HG03108 (cell line): ENCODE measurements around the gene ZNF580.

ENCODE experiments used
- ATAC-seq: cut with Tn5 transposase; IDR thresholded peaks from one replicate; pipeline ENCODE4 v1.9.1; 2021; ENCODE audit warnings: moderate library complexity; ENCODE audit not compliant: unreplicated experiment

Gene ZNF580

DNA sequence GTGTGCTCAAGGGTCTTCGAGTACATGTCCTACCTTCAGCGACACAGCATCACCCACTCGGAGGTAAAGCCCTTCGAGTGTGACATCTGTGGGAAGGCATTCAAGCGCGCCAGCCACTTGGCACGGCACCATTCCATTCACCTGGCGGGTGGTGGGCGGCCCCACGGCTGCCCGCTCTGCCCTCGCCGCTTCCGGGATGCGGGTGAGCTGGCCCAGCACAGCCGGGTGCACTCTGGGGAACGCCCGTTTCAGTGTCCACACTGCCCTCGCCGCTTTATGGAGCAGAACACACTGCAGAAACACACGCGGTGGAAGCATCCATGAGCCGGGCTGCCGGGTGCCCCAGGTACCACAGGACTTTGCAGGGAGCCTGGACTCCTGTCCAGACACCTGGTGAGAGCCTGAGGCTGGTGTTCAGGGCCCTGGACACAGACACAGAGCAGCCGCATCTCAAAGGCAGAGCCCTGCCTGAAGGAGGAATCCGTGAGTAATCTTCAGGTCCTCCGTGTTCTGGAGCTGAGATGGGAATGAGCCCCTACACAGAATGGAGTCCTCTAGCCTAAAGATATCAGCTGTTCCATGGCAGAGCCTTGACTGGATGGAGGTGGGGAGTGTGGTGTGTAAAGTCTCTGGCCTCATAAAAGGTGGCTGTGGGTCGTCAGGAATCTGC lies 4.2 kb downstream of the ZNF580 start:
- no peak for ATAC-seq

DNA sequence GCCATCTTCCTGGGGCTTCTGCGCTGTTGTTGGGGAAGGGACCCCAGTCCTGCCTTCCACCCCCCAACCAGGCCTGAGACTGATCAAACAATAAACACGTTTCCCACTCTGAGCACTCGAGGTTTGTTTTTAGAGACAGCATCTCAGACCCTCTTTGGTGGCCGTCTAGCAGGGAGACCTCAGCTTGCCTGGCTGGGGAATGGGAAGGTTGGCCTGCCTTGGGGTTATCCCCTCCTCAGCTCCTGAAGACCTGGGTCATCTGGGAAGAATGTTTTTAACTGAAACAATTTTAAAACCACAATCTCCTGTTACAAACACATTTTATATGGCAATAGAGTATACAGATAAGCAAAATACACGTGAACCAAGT lies 4.7 kb downstream of the ZNF580 start:
- no peak for ATAC-seq

DNA sequence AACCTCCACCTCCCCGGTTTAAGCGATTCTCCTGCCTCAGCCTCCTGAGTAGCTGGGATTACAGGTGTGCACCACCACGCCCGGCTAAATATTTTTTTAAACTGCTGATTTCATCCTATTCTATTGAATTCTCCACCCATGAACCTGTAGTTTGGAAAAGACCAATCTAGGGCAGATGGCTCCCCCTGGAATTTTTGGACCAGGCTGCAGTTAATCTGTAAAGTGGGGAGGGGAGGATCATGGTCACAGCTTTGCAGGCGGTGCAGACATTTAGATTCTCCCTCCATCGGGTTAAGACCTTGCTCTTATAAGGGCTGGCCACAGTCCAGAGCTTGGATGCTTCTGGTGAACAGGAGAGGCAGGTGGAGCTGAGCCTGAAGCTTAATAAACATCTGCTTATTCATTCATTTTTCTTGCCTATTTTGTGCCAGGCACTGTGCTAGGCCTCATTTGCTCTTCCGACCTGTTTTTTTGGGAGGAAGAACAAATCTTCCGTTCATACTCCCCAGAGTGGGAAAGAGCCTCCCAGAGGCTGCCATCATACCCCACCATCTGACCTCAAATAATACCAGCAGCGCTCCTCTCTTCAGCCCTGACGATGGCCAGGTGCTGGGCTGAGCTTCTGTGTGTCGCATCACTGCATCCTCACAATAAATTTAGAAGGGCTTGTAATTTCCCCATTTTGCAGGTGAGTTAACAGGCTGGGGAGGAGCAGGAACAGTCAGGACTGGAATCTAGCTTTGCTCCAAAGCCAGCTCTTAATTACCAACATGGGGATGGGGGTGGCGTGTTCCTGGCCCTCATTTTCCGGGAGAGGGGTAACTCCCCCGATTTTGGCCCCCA lies 6.3 kb downstream of the ZNF580 start:
- no peak for ATAC-seq

DNA sequence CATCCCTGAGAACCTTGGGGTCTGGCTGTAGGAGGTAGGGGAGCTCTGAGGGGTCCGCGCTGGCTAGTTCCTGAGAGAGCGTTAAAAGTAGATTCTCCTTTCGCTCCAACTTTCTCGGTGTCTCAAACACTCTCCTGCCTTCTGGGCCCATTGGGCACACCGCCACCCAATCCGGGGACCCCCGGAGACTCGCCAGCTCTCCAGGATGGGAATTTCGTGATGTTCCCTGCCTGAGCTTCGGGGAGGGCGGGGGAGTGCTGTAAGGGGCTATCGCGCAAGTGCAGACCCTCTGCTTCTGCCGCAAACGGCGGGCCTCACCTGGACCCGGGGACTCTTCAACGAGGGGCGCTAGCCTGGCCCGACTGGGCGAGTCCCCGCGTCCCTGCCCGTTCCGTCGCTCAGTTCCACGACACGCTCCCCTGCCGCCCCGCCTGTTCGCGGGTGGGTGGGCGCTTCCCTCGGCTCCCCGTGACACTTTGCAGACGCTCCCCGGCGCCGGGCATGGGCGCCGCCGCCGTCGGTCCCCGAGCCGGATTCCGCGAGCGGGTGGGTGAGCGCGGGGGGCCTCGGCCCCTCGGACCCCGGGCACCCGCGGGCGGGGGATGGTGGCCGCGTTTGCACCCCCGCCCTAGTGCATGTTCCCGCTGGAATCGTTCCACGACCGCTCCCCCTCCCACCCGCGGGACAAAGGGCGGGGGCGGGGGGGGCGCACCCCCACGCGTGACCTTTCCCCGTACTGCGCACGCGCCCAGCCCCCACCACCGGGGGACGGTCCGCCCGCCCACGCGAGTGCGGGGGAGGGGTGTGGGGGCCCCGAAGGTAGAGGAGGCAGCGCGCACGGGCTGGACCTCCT lies 7.2 kb downstream of the ZNF580 start, which contains the start of gene CCDC106:
CCDC106 (plus strand) TSS at position 481 of the 853 bp plus-strand sequence. CDS start 835 bp downstream, outside the sequence.
- ATAC-seq, result no peak

DNA sequence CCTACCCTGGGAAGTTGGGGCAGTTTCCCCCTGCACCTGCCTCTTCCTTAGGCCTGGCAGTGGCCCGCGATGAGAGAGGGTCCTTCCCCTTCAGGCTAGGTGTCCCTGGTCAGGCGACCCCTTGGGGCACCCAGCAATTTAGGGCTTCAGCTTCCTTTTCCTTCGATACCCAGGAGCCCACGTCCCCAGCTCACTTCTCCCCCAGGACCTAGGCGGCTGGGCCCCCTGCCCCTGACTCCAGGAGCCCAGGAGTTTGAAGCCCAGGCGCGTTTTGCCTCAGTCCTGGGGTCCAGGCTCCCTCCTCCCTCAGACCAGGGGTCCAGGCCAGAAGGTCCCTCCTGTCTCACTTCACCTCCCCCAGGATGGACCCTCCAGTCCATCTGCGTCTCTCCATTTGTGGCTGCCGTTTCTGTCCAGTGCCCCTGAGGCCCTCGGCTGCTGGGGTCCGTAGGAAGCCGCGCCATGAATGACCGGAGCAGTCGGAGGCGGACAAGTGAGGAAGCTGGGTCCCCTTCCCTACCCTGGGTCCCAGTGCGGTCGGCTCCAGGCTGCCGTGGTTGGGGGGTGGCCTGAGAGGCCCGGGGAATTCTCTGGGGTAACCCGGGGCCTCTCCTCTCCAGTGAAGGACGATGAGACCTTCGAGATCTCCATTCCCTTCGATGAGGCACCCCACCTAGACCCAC lies 7.9 kb downstream of the ZNF580 start:
- no peak for ATAC-seq

DNA sequence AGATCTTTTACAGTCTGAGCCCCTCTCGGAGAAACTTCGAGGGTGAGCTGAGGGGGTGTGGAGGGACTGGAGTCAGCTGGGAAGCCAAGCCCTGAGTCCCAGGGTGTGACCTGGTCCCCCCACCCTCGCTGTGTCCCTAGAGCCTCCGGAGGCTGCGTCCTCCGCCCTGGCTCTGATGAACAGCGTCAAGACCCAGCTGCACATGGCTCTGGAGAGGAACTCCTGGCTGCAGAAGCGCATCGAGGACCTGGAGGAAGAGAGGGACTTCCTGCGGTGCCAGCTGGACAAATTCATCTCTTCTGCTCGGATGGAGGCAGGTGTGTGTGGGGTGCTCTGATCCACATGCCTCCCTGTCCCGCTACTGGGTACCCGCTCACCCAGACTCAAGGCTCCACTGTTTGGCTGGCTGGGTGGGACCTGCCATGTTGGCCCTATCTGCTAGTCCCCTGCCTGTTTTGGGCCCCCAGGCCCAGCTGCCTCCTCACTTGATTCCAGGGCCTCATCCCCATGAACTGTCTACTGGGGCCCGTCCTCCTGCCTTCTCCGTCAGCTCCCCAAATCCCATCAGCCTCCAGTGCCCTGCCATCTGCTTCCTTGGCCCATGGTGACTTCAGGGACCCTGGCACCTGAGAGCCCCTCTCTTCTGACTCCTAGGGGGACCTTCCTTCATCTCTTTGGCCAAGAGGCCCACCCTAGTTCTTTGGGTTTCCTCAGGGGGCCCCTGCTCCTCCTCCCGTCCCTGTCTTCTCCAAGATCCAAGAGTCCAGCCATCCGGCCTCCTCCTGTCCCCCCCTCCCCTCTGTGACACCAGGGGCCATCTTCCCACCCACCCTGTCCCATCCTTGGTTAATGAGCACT lies 8.7 kb downstream of the ZNF580 start:
- no peak for ATAC-seq

DNA sequence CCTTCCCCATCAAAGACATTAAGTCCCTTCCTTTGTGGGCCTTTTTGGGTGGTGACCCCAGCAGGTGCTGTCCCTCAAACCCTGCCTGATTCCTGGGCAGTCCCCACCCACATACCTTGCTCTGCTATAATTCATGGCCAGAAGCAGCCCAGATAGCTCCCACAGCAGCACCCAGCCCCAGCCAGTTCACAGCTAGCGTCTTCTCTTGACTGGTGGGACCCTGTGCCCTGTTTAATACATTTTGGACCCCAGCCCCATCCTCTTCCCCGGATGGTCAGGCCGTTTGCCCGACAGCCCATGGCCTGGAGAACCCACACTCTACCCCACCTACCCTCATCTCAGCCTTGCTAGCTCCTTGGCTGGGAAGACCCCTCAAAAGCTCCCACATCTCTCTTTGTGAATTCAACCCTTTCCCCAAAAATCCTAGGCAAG lies 9.3 kb downstream of the ZNF580 start:
- no peak for ATAC-seq

DNA sequence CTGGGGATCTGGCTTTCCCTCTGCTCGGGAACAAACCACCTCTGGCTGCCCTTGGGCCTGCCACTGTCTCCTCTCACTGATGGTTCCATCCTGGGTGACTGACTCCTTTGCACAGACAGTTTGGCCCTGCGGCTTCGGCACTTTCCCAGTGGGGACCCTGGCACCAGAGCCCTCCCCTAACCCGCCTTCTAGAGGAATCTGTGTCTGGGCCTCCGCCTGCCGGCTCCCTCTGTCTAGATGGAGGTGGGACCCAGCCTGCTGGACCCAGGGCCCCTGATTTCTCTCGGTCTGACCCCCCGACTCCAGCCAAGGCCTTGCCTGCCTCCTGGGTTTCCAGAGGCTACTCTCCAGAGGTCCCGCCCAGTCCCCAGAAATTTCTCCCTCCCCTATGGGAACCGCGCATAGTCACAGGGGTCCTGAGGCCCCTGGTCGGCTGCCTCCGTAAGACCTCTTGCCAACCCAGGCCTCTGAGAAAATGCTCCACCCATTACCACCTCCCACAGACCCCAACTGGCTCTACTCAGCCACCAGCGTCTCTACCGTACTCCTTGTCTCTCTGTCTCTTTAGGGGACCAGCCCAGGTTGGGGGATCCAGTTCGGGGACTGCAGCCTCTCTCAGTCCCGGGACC lies 9.9 kb downstream of the ZNF580 start:
- ATAC-seq, result no peak

DNA sequence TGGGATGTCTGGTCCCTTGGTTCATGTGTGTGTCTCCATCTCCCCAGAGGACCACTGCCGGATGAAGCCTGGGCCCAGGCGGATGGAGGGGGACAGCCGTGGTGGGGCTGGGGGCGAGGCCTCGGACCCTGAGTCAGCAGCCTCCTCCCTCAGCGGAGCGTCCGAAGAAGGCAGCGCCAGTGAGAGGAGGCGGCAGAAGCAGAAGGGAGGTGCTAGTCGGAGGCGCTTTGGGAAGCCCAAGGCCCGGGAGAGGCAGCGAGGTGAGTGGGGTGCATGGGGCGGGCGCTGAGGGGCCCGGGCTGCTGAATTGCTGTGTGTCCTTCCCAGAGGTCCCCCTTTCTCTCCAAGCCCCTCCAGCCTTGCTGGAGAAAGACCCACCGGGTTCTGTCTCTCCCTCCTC lies 10.4 kb downstream of the ZNF580 start:
- no peak for ATAC-seq

DNA sequence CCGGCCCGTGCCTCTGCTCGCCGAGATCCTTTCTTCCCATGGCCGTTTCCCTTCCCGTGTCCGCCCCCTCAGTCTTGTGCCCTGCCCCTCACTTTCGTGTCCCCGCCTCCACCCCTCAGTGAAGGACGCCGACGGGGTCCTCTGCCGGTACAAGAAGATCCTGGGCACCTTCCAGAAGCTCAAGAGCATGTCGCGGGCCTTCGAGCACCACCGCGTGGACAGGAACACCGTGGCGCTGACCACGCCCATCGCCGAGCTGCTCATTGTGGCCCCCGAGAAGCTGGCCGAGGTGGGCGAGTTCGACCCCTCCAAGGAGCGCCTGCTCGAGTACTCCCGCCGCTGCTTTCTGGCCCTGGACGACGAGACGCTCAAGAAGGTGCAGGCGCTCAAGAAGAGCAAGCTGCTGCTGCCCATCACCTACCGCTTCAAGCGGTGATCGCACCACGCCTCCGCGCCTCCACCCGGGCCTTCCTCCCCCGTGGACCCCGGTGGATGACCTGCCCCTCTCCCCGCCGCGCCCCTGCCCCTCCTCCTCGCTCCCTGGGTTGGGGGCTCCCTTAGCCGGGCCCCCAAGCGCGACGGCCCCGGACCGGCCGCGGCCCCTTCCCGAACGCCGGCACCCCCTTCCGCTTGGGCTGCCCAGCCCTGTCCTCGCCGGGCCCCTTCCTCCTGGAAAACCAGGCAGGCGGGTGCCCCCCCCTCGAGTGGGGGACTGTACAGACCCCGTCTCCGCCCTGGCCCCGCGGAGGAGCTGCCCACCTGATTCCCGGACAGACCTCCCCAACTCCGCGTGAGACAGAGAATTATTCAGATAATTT lies 11.7 kb downstream of the ZNF580 start:
- no peak for ATAC-seq

DNA sequence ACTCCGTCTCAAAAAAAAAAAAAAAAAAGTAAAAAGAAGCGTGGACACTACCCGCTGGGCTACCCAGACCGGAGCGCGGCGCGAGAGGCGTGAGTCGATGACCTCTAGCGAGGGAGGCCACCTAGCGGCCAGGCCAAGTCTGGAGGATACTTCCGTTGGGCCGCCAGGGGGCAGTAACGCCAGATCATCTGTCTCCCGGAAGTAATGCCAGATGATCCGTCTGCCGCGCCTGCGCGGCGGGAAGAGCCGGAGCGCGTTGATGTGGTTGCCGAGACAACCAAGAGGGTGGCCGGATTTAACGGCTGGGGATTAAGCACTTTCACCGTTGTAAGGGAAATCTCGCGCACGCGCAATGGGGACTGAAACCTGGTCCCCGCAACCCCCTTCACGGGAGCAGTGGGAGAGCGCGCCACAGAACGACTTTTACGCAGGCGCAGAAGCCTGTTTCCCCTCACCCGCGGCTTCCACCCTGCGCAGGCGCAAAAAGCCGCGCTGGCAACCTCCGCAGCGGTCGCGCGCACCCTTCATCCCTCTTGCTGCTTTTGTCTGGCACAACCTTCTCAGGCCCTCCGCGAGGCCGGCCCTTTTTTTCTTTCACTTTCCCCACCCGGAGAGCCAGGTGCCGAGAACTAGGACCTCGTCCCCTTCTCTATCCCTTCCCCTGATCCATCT lies 13.0 kb downstream of the ZNF580 start:
- peak; percentile 32 for ATAC-seq

DNA sequence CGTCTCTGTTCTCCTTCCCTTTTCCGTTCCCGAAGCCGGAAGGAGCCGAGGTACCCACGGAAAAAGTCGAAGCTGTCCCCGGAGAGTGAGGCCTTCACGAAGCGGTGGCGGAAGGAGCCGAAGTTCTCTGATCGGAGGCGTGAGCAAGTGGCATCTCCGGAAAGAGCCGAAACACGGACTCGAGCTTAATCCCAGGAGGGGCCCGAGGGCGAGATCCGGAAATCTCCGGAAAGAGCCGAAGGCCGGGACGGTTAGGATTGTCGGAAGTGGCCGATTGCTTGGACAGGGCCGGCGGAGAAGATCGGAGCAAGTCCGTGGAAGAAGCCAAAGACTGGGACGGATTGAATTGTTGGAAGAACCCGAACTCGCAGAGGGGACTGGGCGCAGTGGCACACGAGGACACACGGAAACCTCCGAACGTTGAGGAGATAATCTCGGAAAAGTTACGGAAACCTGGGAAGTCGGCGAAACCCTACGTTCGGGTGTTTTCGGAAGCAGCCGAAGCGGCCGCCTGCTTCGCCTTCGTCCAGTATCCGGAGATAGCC lies 13.6 kb downstream of the ZNF580 start:
- peak; percentile 37 for ATAC-seq

DNA sequence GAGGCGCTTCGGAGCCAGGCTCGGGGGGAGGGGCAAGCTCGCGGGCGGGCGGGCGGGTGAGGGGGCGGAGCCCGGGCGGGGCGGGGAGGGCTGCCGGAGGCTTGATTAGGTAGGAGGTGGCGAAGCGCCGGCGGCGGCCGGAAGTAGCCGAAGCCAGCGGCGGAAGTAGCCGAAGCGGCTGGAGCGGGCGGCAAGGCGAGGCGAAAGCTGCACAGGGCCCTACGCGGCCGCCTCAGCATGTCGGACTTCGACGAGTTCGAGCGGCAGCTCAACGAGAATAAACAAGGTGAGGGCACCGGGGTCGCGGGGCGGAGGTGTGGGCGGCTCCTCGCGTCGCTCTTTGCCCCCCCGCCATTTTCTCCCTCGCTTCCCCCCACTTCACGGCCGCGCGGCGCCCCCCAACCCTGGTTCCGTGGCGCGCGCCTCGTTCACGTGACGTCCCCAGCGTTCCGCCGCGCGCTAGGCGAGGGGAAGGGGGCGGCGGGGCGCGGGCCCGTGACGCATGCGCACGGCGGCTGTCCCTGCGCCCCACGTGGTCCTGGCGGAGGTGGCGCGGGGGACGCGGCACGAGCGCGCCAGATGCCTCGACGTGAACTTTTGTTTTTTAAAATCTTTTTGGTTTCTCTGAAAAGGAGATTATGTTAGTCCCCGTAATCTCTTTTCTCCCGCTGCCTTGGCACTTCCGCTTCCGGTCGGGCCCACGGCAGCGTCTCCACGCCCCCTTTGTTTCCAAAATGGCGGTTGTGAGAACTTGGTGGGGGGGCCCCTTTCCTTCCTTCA lies 14.3 kb downstream of the ZNF580 start, which contains the start of gene U2AF2:
U2AF2 (plus strand) TSS at position 168 of the 780 bp plus-strand sequence; CDS start at position 238, 70 bp downstream.
- peak; percentile 32 for ATAC-seq

DNA sequence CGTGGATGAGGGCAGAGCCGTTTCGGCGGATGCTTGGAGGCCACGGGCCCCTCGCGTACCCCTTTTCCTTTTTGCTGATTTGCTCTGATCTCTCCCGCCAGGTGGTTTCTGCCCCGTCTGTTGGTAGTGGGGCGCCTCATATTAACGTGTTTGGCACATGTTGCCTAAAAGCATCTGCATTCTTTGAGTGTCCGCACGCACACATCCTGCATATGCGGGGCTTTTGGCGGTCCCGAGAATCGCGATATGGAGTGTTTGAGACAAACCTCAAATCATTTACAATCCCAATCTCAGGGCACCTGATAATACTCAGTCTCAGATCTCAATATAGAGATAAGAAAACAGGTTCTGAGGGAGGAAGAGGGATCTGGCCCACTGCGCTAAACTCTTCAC lies 14.8 kb downstream of the ZNF580 start:
- ATAC-seq, result no peak

DNA sequence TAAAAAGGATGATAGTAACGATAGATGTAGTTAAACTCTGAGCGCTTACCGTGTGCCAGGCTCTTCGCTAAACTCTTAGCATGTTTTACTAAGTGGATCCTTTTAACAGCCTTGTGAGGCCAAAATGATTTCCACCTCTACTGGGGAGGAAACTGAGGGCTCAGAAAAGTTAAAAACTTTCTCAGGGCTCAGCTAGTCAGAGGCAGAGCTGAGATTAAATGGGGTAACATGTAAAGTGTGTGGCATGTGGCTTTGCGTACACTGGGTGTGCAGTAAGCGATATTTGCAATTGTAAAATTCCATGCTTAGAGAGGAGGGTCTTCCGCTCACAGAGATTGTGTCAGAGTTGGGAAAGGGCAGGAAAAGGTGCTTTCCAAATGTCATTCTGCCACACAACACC lies 15.8 kb downstream of the ZNF580 start:
- no peak for ATAC-seq

DNA sequence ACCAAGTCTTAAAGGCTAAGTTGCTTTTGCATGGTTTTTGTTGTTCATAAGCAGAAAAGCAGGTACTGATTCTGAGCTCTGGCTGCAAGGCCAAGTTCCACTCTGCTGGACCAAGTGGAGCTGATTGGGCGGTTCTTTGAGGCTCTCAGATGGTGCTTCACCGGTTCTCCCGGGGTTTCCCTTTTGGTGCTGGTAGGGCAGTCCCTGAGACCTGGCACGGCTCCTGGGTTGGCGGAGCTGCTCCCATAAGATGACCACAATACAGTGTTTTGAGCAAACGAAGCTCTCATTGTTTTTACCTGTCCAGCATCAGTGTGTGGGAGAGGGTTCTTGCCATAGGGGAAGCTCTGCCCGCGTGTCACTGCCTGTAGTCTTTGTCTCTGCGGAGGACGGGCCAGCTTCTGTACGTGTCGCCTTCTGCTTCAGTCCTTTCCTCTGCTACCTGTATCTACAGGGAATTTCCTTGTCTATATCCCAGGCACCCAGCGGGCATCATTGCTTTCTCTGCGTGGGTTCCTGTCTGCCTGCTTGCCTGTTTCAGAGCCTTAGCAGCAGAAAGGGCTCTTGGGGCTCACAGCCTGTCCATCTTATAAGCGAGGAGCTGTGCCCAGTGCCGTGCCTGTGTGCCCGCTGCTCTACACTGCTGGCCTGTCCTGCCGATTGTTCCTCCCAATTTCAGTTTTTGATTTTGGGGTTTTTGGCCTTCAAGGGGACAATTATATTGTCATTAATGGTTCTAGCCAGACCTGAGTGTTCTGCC lies 16.4 kb downstream of the ZNF580 start:
- no peak for ATAC-seq
